ENCODE data around the gene ZBTB16. TPM values are rescaled to one million over a fixed set of nuclear protein-coding genes. Genes with fewer than 3 reads are reported as not detected.

ZBTB16 gene
- total and polyA plus RNA-seq, 2 of the 13 experiments (the other 11 are each of a cell fraction or from before 2014, with no cell fraction given) = not detected

GRCh38 chr11:114078423-114078822 is 18.9 kb downstream of the ZBTB16 start (continued):
- TF ChIP-seq ZNF503 (CRISPR knock-in tag; IDR thresholded peaks at IDR 0.05) (0 out of 2 replicates have a peak, but pooled peaks have one; percentile 27), ZNF101 (CRISPR knock-in tag; IDR thresholded peaks at IDR 0.05; ENCODE audit: borderline replicate concordance, low read depth) (no peak), ZNF691 (CRISPR knock-in tag; IDR thresholded peaks at IDR 0.05; ENCODE audit: borderline replicate concordance, low read depth) (no peak), POLR2G (IDR thresholded peaks at IDR 0.05; ENCODE audit: low read depth, low read length) (no peak), ARID5B (CRISPR knock-in tag; IDR thresholded peaks at IDR 0.05) (peak; percentile 75), KDM6A (CRISPR knock-in tag; IDR thresholded peaks at IDR 0.05; ENCODE audit: low read depth) (no peak), NFYC (CRISPR knock-in tag; IDR thresholded peaks at IDR 0.05) (no peak), PAXIP1 (CRISPR knock-in tag; conservative IDR thresholded peaks at IDR 0.05) (peak; percentile 84), TFAP4 (IDR thresholded peaks at IDR 0.05; ENCODE audit: borderline replicate concordance, low read depth) (peak; percentile 89), NR2F6 (IDR thresholded peaks at IDR 0.05) (0 out of 2 replicates have a peak, but pooled peaks have one; percentile 19), NR2F6 (CRISPR knock-in tag; IDR thresholded peaks at IDR 0.05) (peak; percentile 34; the same call in 1 of the 2 replicates), ZNF607 (CRISPR knock-in tag; IDR thresholded peaks at IDR 0.05; ENCODE audit: borderline replicate concordance) (peak; percentile 44; the same call in 1 of the 2 replicates), SUZ12 (IDR thresholded peaks at IDR 0.05; ENCODE audit: low read depth, low read length) (no peak), SKIL (CRISPR knock-in tag; IDR thresholded peaks at IDR 0.05; ENCODE audit: borderline replicate concordance) (0 out of 2 replicates have a peak, but pooled peaks have one; percentile 37), HNF4G (IDR thresholded peaks at IDR 0.05; ENCODE audit: borderline replicate concordance, low read depth, low read length) (peak; percentile 49; the same call in 1 of the 2 replicates), HNF4G (CRISPR knock-in tag; IDR thresholded peaks at IDR 0.05; ENCODE audit: borderline replicate concordance, low read depth) (peak; percentile 74; the same call in 1 of the 2 replicates)

All from HepG2 (cell line).